Stimulated activated CD4-positive, alpha-beta T cell treated with anti-CD3 and anti-CD28 coated beads, Interleukin-15, amount 100 ng/mL, for 1 hour (primary cell): Measurements from ENCODE around the gene SLC51A.
"Not testable (repeated sequence)": the region's sequence is repeated elsewhere in the genome, so short reads cannot be mapped to it uniquely, and the experiment has no call there.

Source experiments
- DNase-seq, 2 donors: peaks; one replicate each; pipeline ENCODE4 v3.0.0-alpha.2; 2020; ENCODE audit warnings: low read depth in 1 of 2, low spot score in 1 of 2

Gene SLC51A

GRCh38 chr3:196193133-196193735, 23.1 kb upstream of the SLC51A start:
- DNase-seq, result no peak

GRCh38 chr3:196193736-196194541, 22.4 kb upstream of the SLC51A start:
- no peak for DNase-seq

- no peak for DNase-seq
Measured at GRCh38 chr3:196194542-196194915, 21.8 kb upstream of the SLC51A start.

GRCh38 chr3:196195664-196196265, 20.6 kb upstream of the SLC51A start:
- no peak for DNase-seq

GRCh38 chr3:196197524-196197923, 18.8 kb upstream of the SLC51A start:
- no peak for DNase-seq

- DNase-seq, result no peak
Measured at GRCh38 chr3:196198081-196198675, 18.2 kb upstream of the SLC51A start.

- no peak for DNase-seq
Measured at GRCh38 chr3:196198771-196199753, 17.3 kb upstream of the SLC51A start.

- DNase-seq, result no peak
Measured at GRCh38 chr3:196202516-196202970, 13.8 kb upstream of the SLC51A start.

GRCh38 chr3:196203846-196204245, 12.5 kb upstream of the SLC51A start:
- DNase-seq, result no peak

- DNase-seq, result not testable (repeated sequence)
Measured at GRCh38 chr3:196205442-196206205, 10.7 kb upstream of the SLC51A start.

- peak in 1 of 2 donors; percentile 45 for DNase-seq
Measured at GRCh38 chr3:196207159-196207832, 9.0 kb upstream of the SLC51A start.

GRCh38 chr3:196207833-196208607, 8.3 kb upstream of the SLC51A start:
- DNase-seq, result peak in 1 of 2 donors; percentile 34

GRCh38 chr3:196208942-196209695, 7.2 kb upstream of the SLC51A start:
- DNase-seq, result no peak

- not testable (repeated sequence) for DNase-seq
Measured at GRCh38 chr3:196209944-196210672, 6.2 kb upstream of the SLC51A start.

GRCh38 chr3:196210673-196211556, 5.4 kb upstream of the SLC51A start, which contains the start of gene ZDHHC19:
Gene ZDHHC19 (minus strand): TSS chr3:196211400. CDS start chr3:196211315, 85 bp downstream.
- DNase-seq, result no peak
